HFFc6 (cell line): ENCODE measurements around the gene KCNIP1. TPM values are rescaled to one million over a fixed set of nuclear protein-coding genes. Genes with fewer than 3 reads are reported as not detected.

Source experiments
- DNase-seq: peaks from one replicate; pipeline ENCODE4 v3.0.0-alpha.2; 2018
- H3K27ac Mint-ChIP-seq: 2 replicates; pipeline ENCODE4 v1.8.0; 2020; ENCODE audit warnings: mild to moderate bottlenecking, mixed read lengths
- H3K27me3 Mint-ChIP-seq: 2 replicates; pipeline ENCODE4 v1.8.0; 2021; ENCODE audit warnings: mild to moderate bottlenecking, moderate library complexity, mixed read lengths; ENCODE audit not compliant: insufficient read depth
- H3K36me3 Mint-ChIP-seq: 2 replicates; pipeline ENCODE4 v1.8.0; 2021; ENCODE audit warnings: low read depth, mixed read lengths
- H3K4me1 Mint-ChIP-seq: 2 replicates; pipeline ENCODE4 v1.8.0; 2020; ENCODE audit warnings: low read depth, mixed read lengths
- H3K4me3 Mint-ChIP-seq: 2 replicates; pipeline ENCODE4 v1.8.0; 2020; ENCODE audit warnings: mild to moderate bottlenecking, moderate library complexity, mixed read lengths
- H3K9me3 Mint-ChIP-seq: 2 replicates; pipeline ENCODE4 v1.8.0; 2020; ENCODE audit warnings: mild to moderate bottlenecking, mixed read lengths
- total RNA-seq, 6 experiments: library from RNA; stranded (reverse); fragmentation: NEBNext Ultra II Directional; extraction: Animal tissue kit (Norgen Biotek cat#: 25700); gene quantifications; 2 replicates in 1 of 6; 3 replicates in 5 of 6; pipeline ENCODE4 v1.2.3, GENCODE V29; 2021
- TF ChIP-seq, protein P1 (sequence below): fragments of 200-600 bp; sonication (generic); IDR thresholded peaks from 2 replicates; pipeline ENCODE4 v1.5.0; 2021; ENCODE audit warnings: antibody characterized with exemption, mild to moderate bottlenecking

KCNIP1 gene
- total RNA-seq, 6 experiments from 2014 or later = not detected

DNA sequence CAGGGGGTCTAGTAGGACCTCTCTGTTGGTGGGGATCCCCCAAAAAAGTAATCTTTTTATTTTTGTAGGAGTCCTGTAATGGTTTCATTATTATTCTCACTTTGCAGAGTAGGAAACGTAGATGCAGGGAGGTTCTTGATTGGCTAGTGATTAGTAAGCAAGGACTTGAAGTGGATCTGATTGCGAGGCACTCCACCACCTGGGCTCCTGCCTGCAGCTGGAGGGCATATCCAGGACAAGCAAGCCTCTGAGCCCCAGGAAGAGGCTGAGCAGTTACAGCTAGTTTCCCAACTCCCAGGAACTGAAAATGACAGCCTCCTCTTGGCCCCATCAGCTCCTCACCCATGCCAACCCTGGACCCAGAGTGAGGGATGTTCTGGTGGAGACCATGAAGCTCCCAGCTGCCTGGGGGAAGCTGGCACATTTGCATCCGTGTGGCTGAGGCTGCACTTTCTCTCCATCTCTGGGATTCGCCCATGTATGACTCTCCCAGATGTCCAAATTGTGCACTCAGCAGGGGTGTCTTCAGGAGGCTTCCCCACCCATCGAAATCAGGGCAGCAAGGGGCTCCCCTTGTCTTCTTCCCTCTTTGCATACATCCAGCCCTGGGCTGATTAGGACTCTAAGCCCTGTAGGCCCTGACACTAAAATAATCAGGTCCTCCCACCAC lies 10.2 kb downstream of the KCNIP1 start:
- H3K36me3 Mint-ChIP-seq = no peaks in the 10 kb centered on the region
- TF ChIP-seq, protein P1, sequence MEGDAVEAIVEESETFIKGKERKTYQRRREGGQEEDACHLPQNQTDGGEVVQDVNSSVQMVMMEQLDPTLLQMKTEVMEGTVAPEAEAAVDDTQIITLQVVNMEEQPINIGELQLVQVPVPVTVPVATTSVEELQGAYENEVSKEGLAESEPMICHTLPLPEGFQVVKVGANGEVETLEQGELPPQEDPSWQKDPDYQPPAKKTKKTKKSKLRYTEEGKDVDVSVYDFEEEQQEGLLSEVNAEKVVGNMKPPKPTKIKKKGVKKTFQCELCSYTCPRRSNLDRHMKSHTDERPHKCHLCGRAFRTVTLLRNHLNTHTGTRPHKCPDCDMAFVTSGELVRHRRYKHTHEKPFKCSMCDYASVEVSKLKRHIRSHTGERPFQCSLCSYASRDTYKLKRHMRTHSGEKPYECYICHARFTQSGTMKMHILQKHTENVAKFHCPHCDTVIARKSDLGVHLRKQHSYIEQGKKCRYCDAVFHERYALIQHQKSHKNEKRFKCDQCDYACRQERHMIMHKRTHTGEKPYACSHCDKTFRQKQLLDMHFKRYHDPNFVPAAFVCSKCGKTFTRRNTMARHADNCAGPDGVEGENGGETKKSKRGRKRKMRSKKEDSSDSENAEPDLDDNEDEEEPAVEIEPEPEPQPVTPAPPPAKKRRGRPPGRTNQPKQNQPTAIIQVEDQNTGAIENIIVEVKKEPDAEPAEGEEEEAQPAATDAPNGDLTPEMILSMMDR = no peak
- H3K9me3 Mint-ChIP-seq = no peaks in the 10 kb centered on the region; the same call in 1 of the 2 replicates
- DNase-seq = no peak
- no peaks in the 10 kb centered on the region for H3K4me1 Mint-ChIP-seq
- no peak overlapping the region for H3K27ac Mint-ChIP-seq
- no peaks in the 10 kb centered on the region; the same call in 1 of the 2 replicates for H3K27me3 Mint-ChIP-seq
- H3K4me3 Mint-ChIP-seq = no peak overlapping the region

DNA sequence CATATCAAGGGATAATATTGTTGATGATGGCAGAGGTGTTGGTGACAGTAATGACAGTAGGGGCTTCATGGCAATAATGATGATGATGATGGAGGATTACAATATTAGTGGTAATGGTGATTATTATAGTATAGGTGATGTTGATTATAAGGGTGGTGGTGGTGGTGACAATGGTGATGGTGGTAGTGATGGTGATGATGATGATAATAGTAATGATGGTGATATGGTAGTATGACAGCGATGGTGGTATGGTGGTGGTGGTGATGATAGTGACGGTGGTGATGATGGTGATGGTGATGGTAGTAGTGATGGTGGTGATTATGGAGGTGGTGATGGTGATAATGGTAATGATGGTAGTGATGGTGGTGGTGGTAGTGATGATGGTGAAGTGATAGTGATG lies 13.6 kb downstream of the KCNIP1 start:
- Mint-ChIP-seq H3K4me3 (no peak overlapping the region), H3K36me3 (no peaks in the 10 kb centered on the region), H3K27me3 (no peaks in the 10 kb centered on the region), H3K27ac (no peak overlapping the region), H3K4me1 (no peaks in the 10 kb centered on the region), H3K9me3 (no peaks in the 10 kb centered on the region)
- DNase-seq = no peak
- TF ChIP-seq, protein P1 = no peak

DNA sequence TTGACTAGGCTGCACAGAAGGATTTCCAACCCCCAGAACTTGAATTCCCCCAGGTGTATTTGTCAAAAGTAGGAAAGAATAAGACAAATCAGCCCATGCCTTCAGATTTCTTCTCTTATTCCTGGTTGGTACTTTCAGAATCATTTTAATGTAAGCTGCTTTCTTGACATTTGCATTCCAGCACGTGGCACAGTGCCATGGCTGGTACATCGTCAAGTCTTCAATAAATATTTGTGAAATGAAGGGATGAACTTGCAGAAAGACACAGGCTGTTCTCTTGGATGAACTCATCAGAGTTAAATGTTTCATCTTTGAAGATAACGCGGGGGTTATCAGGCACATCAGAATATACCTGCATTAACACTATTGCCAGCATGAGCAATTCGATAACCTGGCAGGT lies 14.5 kb downstream of the KCNIP1 start:
- no peaks in the 10 kb centered on the region for H3K36me3 Mint-ChIP-seq
- TF ChIP-seq, protein P1 = no peak
- no peak overlapping the region for H3K4me3 Mint-ChIP-seq
- H3K27ac Mint-ChIP-seq = no peak overlapping the region
- no peaks in the 10 kb centered on the region for H3K27me3 Mint-ChIP-seq
- 0 out of 2 replicates have a peak, but pooled peaks cover 3% of the 10 kb centered on the region for H3K9me3 Mint-ChIP-seq
- DNase-seq = no peak
- no peaks in the 10 kb centered on the region for H3K4me1 Mint-ChIP-seq

GRCh38 chr5:170519549-170519948 lies 15.7 kb downstream of the KCNIP1 start:
- H3K27me3 Mint-ChIP-seq = peaks cover 2% of the 10 kb centered on the region; the same call in 1 of the 2 replicates
- no peaks in the 10 kb centered on the region for H3K4me1 Mint-ChIP-seq
- H3K27ac Mint-ChIP-seq = no peak overlapping the region

DNA sequence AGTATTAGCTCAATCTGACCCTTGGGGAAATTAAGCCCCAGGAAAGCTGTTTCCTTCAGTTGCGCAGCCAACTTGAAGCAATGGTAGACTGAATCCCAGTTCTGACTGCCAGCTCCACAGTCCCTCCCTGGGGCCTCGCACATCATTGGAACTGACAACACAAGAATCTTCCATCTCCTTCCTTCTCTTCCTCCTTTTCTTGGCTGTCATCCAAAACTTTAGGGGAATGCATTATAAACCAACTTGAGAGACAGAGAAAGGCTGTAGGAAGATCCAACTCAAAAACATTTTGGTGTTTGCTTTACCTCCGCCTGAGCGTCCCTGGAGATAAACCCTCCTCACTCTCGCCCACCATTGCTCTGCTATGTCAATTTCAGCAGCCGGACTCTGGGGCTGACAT lies 16.6 kb downstream of the KCNIP1 start:
- H3K4me3 Mint-ChIP-seq = no peak overlapping the region
- H3K9me3 Mint-ChIP-seq = peaks cover 8% of the 10 kb centered on the region; the same call in 1 of the 2 replicates
- no peak overlapping the region for H3K27ac Mint-ChIP-seq
- no peak for DNase-seq
- TF ChIP-seq, protein P1 = no peak
- H3K36me3 Mint-ChIP-seq = no peaks in the 10 kb centered on the region
- peaks cover 2% of the 10 kb centered on the region; the same call in 1 of the 2 replicates for H3K27me3 Mint-ChIP-seq
- H3K4me1 Mint-ChIP-seq = no peaks in the 10 kb centered on the region

More at GRCh38 chr5:170519549-170519948, 15.7 kb downstream of the KCNIP1 start:
- Mint-ChIP-seq H3K9me3 (peaks cover 8% of the 10 kb centered on the region; the same call in 1 of the 2 replicates), H3K4me3 (no peak overlapping the region), H3K36me3 (no peaks in the 10 kb centered on the region)
- no peak for DNase-seq
- TF ChIP-seq, protein P1 = no peak
